Liver (tissue), 9 donors: Measurements from ENCODE around the gene FILIP1. TPM values are rescaled to one million over a fixed set of nuclear protein-coding genes. Genes with fewer than 3 reads are reported as not detected.

Experiments
- DNase-seq: peaks from one replicate; pipeline ENCODE4 v3.0.0-alpha.2; 2017; ENCODE audit warnings: low spot score
- H3K27ac ChIP-seq, 2 donors: one replicate each; pipeline ENCODE4 v1.7.0; 2013; ENCODE audit warnings: inconsistent platforms in 2 of 2, low read length in 2 of 2, control low read depth in 1 of 2, low read depth in 1 of 2, mild to moderate bottlenecking in 1 of 2
- H3K27me3 ChIP-seq, 4 donors: one replicate each; pipeline versions ENCODE4 v1.6.1 to v1.7.0; 2013; ENCODE audit warnings: low read length in 3 of 4, inconsistent platforms in 1 of 4, mild to moderate bottlenecking in 1 of 4, moderate library complexity in 1 of 4; ENCODE audit not compliant: control insufficient read depth in 4 of 4, insufficient read depth in 4 of 4
- H3K36me3 ChIP-seq, 4 donors: one replicate each; pipeline versions ENCODE4 v1.6.1 to v1.7.0; 2013; ENCODE audit warnings: low read length in 3 of 4, mild to moderate bottlenecking in 3 of 4, low read depth in 1 of 4, moderate library complexity in 1 of 4; ENCODE audit not compliant: control insufficient read depth in 4 of 4, insufficient read depth in 3 of 4
- H3K4me1 ChIP-seq, 4 donors: one replicate each; pipeline versions ENCODE4 v1.6.1 to v1.7.0; 2013; ENCODE audit warnings: low read length in 3 of 4, mild to moderate bottlenecking in 3 of 4, moderate library complexity in 1 of 4; ENCODE audit not compliant: control insufficient read depth in 4 of 4, insufficient read depth in 4 of 4
- H3K4me3 ChIP-seq, 3 donors: one replicate each; pipeline versions ENCODE4 v1.6.1 to v1.7.0; 2013; ENCODE audit warnings: low read length in 3 of 3, control low read depth in 1 of 3, low read depth in 1 of 3, mild to moderate bottlenecking in 1 of 3
- H3K9ac ChIP-seq, 2 donors: one replicate each; pipeline ENCODE4 v1.7.0; 2013; ENCODE audit warnings: low read length in 2 of 2, mild to moderate bottlenecking in 2 of 2, moderate library complexity in 2 of 2, control low read depth in 1 of 2, low read depth in 1 of 2
- H3K9me3 ChIP-seq, 4 donors: one replicate each; pipeline versions ENCODE4 v1.6.1 to v1.7.0; 2013; ENCODE audit warnings: low read length in 3 of 4; ENCODE audit not compliant: control insufficient read depth in 4 of 4
- ATF3 ChIP-seq: IDR thresholded peaks from 2 replicates; pipeline ENCODE4 v1.6.1; 2016; ENCODE audit warnings: antibody characterized with exemption
- CTCF ChIP-seq: fragments of 150-350 bp; IDR thresholded peaks from 2 replicates; pipeline ENCODE4 v1.5.1; 2017; ENCODE audit warnings: improper control_type of control experiment, low read depth, low read length; ENCODE audit not compliant: missing input control
- EGR1 ChIP-seq, 2 donors: IDR thresholded peaks; 2 replicates each; pipeline ENCODE4 v1.6.1; 2016 to 2018; ENCODE audit warnings: antibody characterized with exemption in 2 of 2, low read depth in 2 of 2
- FOXA1 ChIP-seq: IDR thresholded peaks from 2 replicates; pipeline ENCODE4 v1.6.1; 2016; ENCODE audit warnings: antibody characterized with exemption
- FOXA2 ChIP-seq: IDR thresholded peaks from 2 replicates; pipeline ENCODE4 v1.6.1; 2016; ENCODE audit warnings: antibody characterized with exemption
- GABPA ChIP-seq, 2 donors: IDR thresholded peaks in 1 of 2; conservative IDR thresholded peaks in 1 of 2; 2 replicates each; pipeline ENCODE4 v1.6.1; 2016; ENCODE audit warnings: antibody characterized with exemption in 2 of 2, mild to moderate bottlenecking in 1 of 2, moderate library complexity in 1 of 2
- HNF4A ChIP-seq, 2 donors: conservative IDR thresholded peaks; 2 replicates each; pipeline ENCODE4 v1.6.1; 2016; ENCODE audit warnings: antibody characterized with exemption in 2 of 2, mild to moderate bottlenecking in 2 of 2
- JUND ChIP-seq, 2 donors: IDR thresholded peaks; 2 replicates each; pipeline ENCODE4 v1.6.1; 2016; ENCODE audit warnings: antibody characterized with exemption in 2 of 2
- MAX ChIP-seq: IDR thresholded peaks from 2 replicates; pipeline ENCODE4 v1.6.1; 2016; ENCODE audit warnings: antibody characterized with exemption
- NR2F2 ChIP-seq: IDR thresholded peaks from 2 replicates; pipeline ENCODE4 v1.6.1; 2016; ENCODE audit warnings: antibody characterized with exemption
- RAD21 ChIP-seq, 2 donors: IDR thresholded peaks; 2 replicates each; pipeline ENCODE4 v1.6.1; 2016; ENCODE audit warnings: antibody characterized with exemption in 2 of 2, mild to moderate bottlenecking in 2 of 2
- RXRA ChIP-seq, 2 donors: IDR thresholded peaks; 2 replicates each; pipeline ENCODE4 v1.6.1; 2017 to 2018; ENCODE audit warnings: antibody characterized with exemption in 2 of 2, mild to moderate bottlenecking in 1 of 2
- SP1 ChIP-seq: IDR thresholded peaks from 2 replicates; pipeline ENCODE4 v1.6.1; 2018; ENCODE audit warnings: antibody characterized with exemption, mild to moderate bottlenecking
- TAF1 ChIP-seq: conservative IDR thresholded peaks from 2 replicates; pipeline ENCODE4 v1.6.1; 2016; ENCODE audit warnings: antibody characterized with exemption, mild to moderate bottlenecking
- YY1 ChIP-seq: IDR thresholded peaks from 2 replicates; pipeline ENCODE4 v1.6.1; 2016; ENCODE audit warnings: antibody characterized with exemption, mild to moderate bottlenecking
- ZBTB33 ChIP-seq: IDR thresholded peaks from 2 replicates; pipeline ENCODE4 v1.6.1; 2016; ENCODE audit warnings: antibody characterized with exemption
- WGBS: extraction: QIAGEN DNeasy Blood & Tissue Kit; methylation state at CpG from one replicate; pipeline ENCODE4 v1.1.7; 2013; 5-methylcytosine and 5-hydroxymethylcytosine counted together
- polyA plus RNA-seq, 2 donors: library from polyadenylated mRNA; stranded (reverse) in 1 of 2; unstranded in 1 of 2; fragments of 200-250 nt in 1 of 2; fragments of >200 nt in 1 of 2; fragmentation: Nextera tagmentation in 1 of 2; extraction: Ambion mirVana in 1 of 2; gene quantifications; one replicate each; pipeline versions ENCODE4 v1.2.1 to v1.2.3, GENCODE V29; 2013 to 2015
- total RNA-seq, 2 donors: library from RNA; depleted of rRNA; stranded (reverse); fragments of >200 nt; gene quantifications; one replicate each; pipeline ENCODE4 v1.2.3, GENCODE V29; 2014
- TF ChIP-seq, protein P1 (sequence below): IDR thresholded peaks from 2 replicates; pipeline ENCODE4 v1.6.1; 2016; ENCODE audit warnings: antibody characterized with exemption, mild to moderate bottlenecking
- donor health status: healthy.
- donor health status: healthy.
- donor health status: healthy.
- donor health status: healthy.
- donor health status: healthy.

The FILIP1 gene
- total and polyA plus RNA-seq, 4 donors: 0.70 to 2.8 (median 1.1) TPM

DNA sequence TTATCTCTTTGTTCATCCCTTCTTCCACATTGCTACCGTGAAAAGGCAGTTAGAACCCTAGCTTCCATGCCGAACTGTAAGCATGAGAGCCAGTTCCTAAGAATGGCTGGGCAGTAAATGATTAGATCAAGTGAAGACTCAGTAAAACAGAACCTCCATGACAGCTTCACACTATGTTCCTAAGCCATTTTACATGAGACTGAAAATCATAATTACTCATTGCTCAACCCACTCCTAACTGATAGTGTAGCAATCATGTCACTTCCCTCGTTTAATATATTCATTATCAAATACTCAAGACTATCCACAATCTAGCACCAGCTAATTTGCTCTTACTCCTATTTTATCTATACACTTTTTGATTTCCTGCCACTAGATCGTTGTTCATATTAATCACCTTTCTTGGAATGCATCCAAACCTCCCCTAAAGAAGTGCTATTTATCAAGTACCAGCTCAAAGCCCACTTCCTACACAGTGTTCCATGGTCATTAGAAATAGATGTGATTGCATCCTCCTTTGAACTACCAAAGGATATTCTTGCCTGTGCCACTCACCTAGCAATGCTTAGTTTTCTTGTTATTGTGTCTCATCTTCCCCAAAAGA lies 215.0 kb downstream of the FILIP1 start:
- WGBS: 74% methylated on average over 4 of the region's 4 CpGs
- TF ChIP-seq GABPA (IDR thresholded peaks at IDR 0.05 in 1 of 2, conservative IDR thresholded peaks at IDR 0.05 in 1 of 2) (no peak), YY1 (no peak), TAF1 (no peak), HNF4A (conservative IDR thresholded peaks at IDR 0.05) (no peak), SP1 (no peak), EGR1 (IDR thresholded peaks at IDR 0.05; ENCODE audit: low read depth in 2 of 2) (no peak), JUND (IDR thresholded peaks at IDR 0.05) (no peak), FOXA2 (no peak), FOXA1 (no peak), ATF3 (no peak)
- TF ChIP-seq, protein P1, sequence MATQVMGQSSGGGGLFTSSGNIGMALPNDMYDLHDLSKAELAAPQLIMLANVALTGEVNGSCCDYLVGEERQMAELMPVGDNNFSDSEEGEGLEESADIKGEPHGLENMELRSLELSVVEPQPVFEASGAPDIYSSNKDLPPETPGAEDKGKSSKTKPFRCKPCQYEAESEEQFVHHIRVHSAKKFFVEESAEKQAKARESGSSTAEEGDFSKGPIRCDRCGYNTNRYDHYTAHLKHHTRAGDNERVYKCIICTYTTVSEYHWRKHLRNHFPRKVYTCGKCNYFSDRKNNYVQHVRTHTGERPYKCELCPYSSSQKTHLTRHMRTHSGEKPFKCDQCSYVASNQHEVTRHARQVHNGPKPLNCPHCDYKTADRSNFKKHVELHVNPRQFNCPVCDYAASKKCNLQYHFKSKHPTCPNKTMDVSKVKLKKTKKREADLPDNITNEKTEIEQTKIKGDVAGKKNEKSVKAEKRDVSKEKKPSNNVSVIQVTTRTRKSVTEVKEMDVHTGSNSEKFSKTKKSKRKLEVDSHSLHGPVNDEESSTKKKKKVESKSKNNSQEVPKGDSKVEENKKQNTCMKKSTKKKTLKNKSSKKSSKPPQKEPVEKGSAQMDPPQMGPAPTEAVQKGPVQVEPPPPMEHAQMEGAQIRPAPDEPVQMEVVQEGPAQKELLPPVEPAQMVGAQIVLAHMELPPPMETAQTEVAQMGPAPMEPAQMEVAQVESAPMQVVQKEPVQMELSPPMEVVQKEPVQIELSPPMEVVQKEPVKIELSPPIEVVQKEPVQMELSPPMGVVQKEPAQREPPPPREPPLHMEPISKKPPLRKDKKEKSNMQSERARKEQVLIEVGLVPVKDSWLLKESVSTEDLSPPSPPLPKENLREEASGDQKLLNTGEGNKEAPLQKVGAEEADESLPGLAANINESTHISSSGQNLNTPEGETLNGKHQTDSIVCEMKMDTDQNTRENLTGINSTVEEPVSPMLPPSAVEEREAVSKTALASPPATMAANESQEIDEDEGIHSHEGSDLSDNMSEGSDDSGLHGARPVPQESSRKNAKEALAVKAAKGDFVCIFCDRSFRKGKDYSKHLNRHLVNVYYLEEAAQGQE: no peak
- Histone ChIP-seq H3K9ac (no peak overlapping the region), H3K9me3 (no peaks in the 10 kb centered on the region), H3K36me3 (no peaks in the 10 kb centered on the region), H3K4me1 (peaks cover 4 to 30% (median 25%) of the 10 kb centered on the region in 4 donors), H3K4me3 (no peak overlapping the region), H3K27ac (no peak overlapping the region), H3K27me3 (no peaks in the 10 kb centered on the region)
- no peak for DNase-seq

DNA sequence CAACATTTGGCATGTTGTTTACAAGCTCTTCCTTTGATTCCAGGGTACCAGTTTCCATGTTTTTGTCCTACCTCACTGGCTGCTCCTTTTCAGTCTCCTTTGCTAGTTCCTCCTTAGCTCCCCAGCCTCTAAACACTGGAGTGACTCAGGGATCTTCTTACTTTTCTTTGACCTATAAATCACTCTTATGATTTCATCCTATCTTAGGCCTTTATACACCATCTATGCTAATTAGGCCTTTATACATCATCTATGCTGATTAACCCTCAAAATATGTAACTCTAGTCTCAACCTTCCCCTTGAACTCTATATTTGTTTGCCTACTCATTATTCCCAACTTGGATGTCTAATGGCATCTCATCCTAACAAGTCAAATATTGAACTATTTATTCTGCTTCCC lies 218.5 kb downstream of the FILIP1 start:
- TF ChIP-seq RAD21 (IDR thresholded peaks at IDR 0.05): no peak
- TF ChIP-seq, protein P1: no peak
- TF ChIP-seq ATF3: no peak
- no peak for TF ChIP-seq NR2F2
- TF ChIP-seq FOXA1: no peak
- no peak for TF ChIP-seq TAF1
- no peak for TF ChIP-seq JUND (IDR thresholded peaks at IDR 0.05)
- no peak for TF ChIP-seq ZBTB33
- no peak for TF ChIP-seq MAX
- no peak for TF ChIP-seq CTCF
- no peak for TF ChIP-seq YY1
- no peak for TF ChIP-seq HNF4A (conservative IDR thresholded peaks at IDR 0.05)
- TF ChIP-seq RXRA (IDR thresholded peaks at IDR 0.05): no peak
- no peak for TF ChIP-seq SP1
- Histone ChIP-seq H3K4me3 (no peak overlapping the region), H3K4me1 (peaks cover 0 to 10% (median 5%) of the 10 kb centered on the region in 4 donors), H3K36me3 (peaks cover 0 to 4% (median 2%) of the 10 kb centered on the region in 4 donors), H3K27ac (no peak overlapping the region), H3K9ac (no peak overlapping the region), H3K27me3 (no peaks in the 10 kb centered on the region), H3K9me3 (no peaks in the 10 kb centered on the region)
- no peak for DNase-seq
